NCI-H226 (cell line): ENCODE measurements around the gene ZNF618.

Experiments
- DNase-seq: peaks from one replicate; pipeline ENCODE4 v3.0.0-alpha.2; 2015

ZNF618 gene

DNA sequence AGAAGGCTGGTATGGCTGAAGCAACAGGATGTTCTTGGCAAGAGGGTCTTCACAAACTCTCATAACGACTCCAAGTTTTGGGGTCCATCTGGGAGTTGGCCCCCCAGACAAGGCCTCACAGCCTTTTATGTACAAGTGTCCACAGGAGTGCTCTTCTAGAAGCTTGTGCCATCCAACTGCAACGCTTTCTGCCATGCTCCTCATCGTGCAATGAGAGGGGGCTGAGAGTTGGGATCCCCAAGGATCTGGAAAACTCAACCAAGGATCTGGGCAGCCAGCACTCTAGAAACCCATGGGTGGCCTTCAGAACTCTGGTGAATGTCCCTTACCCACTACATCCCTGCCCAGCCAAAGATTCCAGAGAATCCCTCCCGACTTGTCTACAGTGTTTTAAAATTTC is 210.5 kb downstream of the ZNF618 start:
- no peak for DNase-seq

DNA sequence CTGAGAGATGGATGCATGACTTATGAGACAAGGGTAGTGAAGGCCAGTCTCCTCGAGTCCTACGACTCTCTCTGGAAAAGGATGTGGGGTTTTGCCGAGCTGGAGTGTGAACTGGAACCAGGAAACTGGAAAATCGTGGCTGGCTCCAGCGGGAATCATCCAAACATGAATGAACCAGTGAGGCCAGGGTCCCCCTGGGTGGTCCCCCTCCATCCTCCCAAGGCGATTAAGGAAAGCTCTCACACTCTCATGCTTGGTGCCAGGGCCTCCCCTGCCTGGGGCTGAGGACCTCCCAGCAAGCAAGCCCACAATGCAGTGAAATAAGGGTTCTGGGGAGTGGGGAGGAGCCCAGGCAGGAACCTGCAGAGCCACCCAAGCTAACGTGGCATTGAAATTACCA is 211.6 kb downstream of the ZNF618 start:
- no peak for DNase-seq

- DNase-seq: no peak
These were observed 212.6 kb downstream of the ZNF618 start for GRCh38 chr9:114088571-114089170.

GRCh38 chr9:114089206-114089840 is 213.2 kb downstream of the ZNF618 start:
- no peak for DNase-seq

GRCh38 chr9:114090798-114091197 is 214.7 kb downstream of the ZNF618 start:
- DNase-seq: no peak

GRCh38 chr9:114091711-114092110 is 215.6 kb downstream of the ZNF618 start:
- no peak for DNase-seq

- no peak for DNase-seq
These were observed 216.2 kb downstream of the ZNF618 start for GRCh38 chr9:114092336-114092735.

GRCh38 chr9:114093031-114093471 is 216.9 kb downstream of the ZNF618 start:
- DNase-seq: no peak

GRCh38 chr9:114093761-114094505 is 217.8 kb downstream of the ZNF618 start:
- no peak for DNase-seq

GRCh38 chr9:114094971-114095370 is 218.9 kb downstream of the ZNF618 start:
- no peak for DNase-seq

GRCh38 chr9:114096041-114096511 is 220.0 kb downstream of the ZNF618 start:
- DNase-seq: no peak

DNA sequence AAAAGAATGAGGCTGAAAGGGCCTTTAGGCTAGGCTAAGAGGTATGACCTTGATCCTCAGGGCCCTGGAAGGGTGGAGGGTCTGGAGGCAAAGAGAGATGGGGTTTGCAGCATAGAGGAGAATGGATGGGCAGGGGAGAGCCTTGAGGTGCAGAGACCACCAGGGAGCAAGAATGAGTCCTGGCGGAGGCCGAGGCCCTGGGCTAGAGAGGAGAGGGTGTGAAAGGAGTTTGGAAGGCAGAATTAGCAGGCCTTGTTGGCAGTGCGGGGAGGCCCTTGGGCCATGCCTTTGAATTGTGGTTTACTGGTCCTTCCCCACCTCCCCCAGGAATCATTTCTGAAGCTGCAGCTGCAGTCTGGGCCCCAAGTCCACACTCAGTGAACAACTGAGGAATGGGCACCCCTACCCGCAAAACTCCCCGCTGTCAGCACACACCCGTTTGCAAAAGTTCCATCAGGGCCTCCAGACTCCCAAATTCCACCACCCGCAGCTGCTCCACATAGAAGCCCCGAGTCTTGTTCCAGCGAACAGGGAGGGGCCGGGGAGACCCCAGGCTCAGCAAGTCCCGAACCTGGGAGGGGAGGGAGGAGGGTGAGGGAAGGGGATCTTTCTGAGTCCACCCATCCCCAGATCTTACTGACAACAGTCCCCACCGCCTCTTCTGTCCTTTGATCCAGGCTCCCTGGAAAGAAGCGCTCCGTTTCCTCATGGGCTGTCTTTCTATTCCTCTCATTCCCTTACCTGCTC is 220.9 kb downstream of the ZNF618 start:
- no peak for DNase-seq

DNA sequence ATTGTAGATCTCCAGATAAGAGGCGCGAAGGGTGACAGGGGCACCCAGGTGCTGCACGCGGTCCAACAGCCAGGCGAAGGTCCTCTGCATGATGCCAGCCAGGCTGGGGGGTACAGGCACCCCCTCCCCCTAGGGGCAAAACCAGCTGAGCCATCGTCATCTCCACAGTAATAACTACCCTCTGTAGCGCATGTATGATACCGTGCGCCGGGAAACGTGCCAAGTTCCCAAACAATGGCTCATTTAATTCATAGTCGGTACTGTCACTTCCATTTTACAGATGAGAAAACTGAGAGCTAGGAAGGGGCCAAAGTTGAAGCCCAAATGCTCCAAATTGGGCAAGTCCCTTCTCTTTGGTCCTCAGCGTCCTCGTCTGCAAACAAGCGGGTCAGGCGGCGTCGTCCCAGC is 221.5 kb downstream of the ZNF618 start:
- DNase-seq: no peak

GRCh38 chr9:114098021-114098935 is 222.2 kb downstream of the ZNF618 start:
- no peak for DNase-seq

- DNase-seq: no peak
These were observed 223.0 kb downstream of the ZNF618 start, which contains the start of gene KIF12 for GRCh38 chr9:114098936-114099668. Gene KIF12 (minus strand): TSS chr9:114099292. CDS start chr9:114099276, 16 bp downstream.

DNA sequence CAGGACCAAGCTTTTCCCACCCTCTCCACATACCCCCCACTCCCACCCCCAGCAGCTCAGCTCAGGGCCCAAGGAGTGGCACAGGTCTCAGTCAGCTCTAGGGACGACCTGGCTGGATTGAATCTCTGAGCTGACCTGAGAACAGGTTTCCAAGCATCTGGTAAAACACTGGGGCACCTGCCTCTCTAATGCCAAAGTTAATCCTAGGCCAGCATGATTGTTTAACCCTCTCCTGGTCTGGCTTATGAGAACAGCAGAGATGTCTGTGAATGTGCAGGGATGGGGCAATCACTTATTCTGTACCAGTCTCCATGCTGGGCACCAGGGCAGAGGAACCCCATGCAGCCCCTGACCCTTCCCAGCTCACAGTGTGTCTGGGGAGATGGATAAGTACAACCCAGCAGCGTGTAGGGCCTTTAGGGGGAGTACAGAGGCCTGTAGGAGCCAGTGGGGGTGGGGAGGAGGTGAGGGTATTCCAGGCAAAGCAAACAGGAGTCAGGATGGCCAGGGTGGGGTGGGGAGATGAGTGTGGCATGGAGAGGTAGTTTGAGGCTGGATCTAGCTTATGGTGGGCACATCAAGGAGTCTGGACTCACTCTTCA is 223.7 kb downstream of the ZNF618 start:
- DNase-seq: no peak

- DNase-seq: no peak
These were observed 224.4 kb downstream of the ZNF618 start for GRCh38 chr9:114100536-114100935.

DNA sequence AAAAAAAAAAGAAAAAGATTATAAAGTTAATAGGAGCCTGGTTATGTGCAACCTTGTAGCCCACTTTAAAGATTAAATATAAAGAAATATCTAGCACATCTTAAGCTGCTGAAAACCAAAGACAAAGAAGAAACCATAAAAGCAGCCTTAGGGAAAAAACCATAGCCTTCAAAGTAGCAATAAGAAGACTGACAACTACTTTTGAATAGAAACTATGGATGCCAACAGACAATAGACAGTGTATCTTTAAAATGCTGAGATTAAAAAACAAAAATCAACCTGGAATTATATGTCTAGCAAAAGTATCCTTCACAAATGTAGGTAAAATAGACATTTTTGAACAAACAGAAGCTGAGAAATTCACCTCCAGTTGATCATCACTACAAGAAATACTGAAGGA is 226.4 kb downstream of the ZNF618 start:
- no peak for DNase-seq

- no peak for DNase-seq
These were observed 229.1 kb downstream of the ZNF618 start for GRCh38 chr9:114105236-114105635.
